ENCODE measurements around the gene FUT3. TPM values are rescaled to one million over a fixed set of nuclear protein-coding genes. Genes with fewer than 3 reads are reported as not detected.

The FUT3 gene
- total and polyA plus RNA-seq, 4 donors = 1.5 to 31.4 (median 18.2) TPM

- Histone ChIP-seq H3K9ac (ENCODE audit: insufficient read depth in 1 of 2, low read length in 2 of 2) (no peak overlapping the region), H3K9me3 (ENCODE audit: control insufficient read depth in 4 of 4, insufficient read depth in 3 of 4, low read length in 3 of 4) (no peaks in the 10 kb centered on the region), H3K4me1 (ENCODE audit: control insufficient read depth in 5 of 5, insufficient read depth in 5 of 5, low read length in 5 of 5) (peaks cover 0 to 3% (median under 1%) of the 10 kb centered on the region in 5 donors), H3K4me3 (no peak overlapping the region), H3K36me3 (ENCODE audit: control insufficient read depth in 4 of 4, insufficient read depth in 4 of 4, low read length in 4 of 4) (peaks cover 3 to 39% (median 10%) of the 10 kb centered on the region in 4 donors), H3K27me3 (ENCODE audit: control insufficient read depth in 3 of 3, insufficient read depth in 3 of 3, low read length in 2 of 3) (no peaks in the 10 kb centered on the region), H3K27ac (ENCODE audit: low read depth in 1 of 2, low read length in 1 of 2) (no peak overlapping the region)
- WGBS, 2 donors = 93 to 95% methylated on average over 29 to 30 of the region's 30 CpGs
- no peak for DNase-seq
- no peak for ATAC-seq (ENCODE audit: insufficient read depth, low FRiP score)
- no peak for TF ChIP-seq CTCF (IDR thresholded peaks at IDR 0.05; ENCODE audit: control extremely low read depth, extremely low read depth)
Observed at GRCh38 chr19:5897189-5897969, 46.1 kb upstream of the FUT3 start.

- 92 to 94% methylated on average over 29 of the region's 29 CpGs for WGBS, 2 donors
- Histone ChIP-seq H3K9ac (ENCODE audit: insufficient read depth in 1 of 2, low read length in 2 of 2) (no peak overlapping the region), H3K27me3 (ENCODE audit: control insufficient read depth in 3 of 3, insufficient read depth in 3 of 3, low read length in 2 of 3) (peaks cover 0 to 2% (median 0%) of the 10 kb centered on the region in 3 donors), H3K4me1 (ENCODE audit: control insufficient read depth in 5 of 5, insufficient read depth in 5 of 5, low read length in 5 of 5) (peaks cover 0 to 9% (median 5%) of the 10 kb centered on the region in 5 donors), H3K36me3 (ENCODE audit: control insufficient read depth in 4 of 4, insufficient read depth in 4 of 4, low read length in 4 of 4) (peaks cover 3 to 39% (median 10%) of the 10 kb centered on the region in 4 donors), H3K27ac (ENCODE audit: low read depth in 1 of 2, low read length in 1 of 2) (no peak overlapping the region), H3K4me3 (no peak overlapping the region), H3K9me3 (ENCODE audit: control insufficient read depth in 4 of 4, insufficient read depth in 3 of 4, low read length in 3 of 4) (no peaks in the 10 kb centered on the region)
- DNase-seq (no peak), ATAC-seq (ENCODE audit: insufficient read depth, low FRiP score) (no peak)
- no peak for TF ChIP-seq CTCF (IDR thresholded peaks at IDR 0.05; ENCODE audit: control extremely low read depth, extremely low read depth)
Observed at GRCh38 chr19:5896365-5897076, 45.3 kb upstream of the FUT3 start.

GRCh38 chr19:5895890-5896289 lies 44.6 kb upstream of the FUT3 start:
- no peaks in the 10 kb centered on the region for H3K9me3 ChIP-seq (ENCODE audit: control insufficient read depth in 4 of 4, insufficient read depth in 3 of 4, low read length in 3 of 4)
- H3K9ac ChIP-seq (ENCODE audit: insufficient read depth in 1 of 2, low read length in 2 of 2) = no peak overlapping the region
- peaks cover 0 to 9% (median 5%) of the 10 kb centered on the region in 5 donors for H3K4me1 ChIP-seq (ENCODE audit: control insufficient read depth in 5 of 5, insufficient read depth in 5 of 5, low read length in 5 of 5)
- ATAC-seq (ENCODE audit: insufficient read depth, low FRiP score) (no peak), DNase-seq (no peak)
- H3K27ac ChIP-seq (ENCODE audit: low read depth in 1 of 2, low read length in 1 of 2) = peak overlapping the region in 1 of 2 donors; percentile 78
- H3K27me3 ChIP-seq (ENCODE audit: control insufficient read depth in 3 of 3, insufficient read depth in 3 of 3, low read length in 2 of 3) = peaks cover 0 to 3% (median 0%) of the 10 kb centered on the region in 3 donors
- WGBS, 2 donors = 90 to 94% methylated on average over 8 of the region's 8 CpGs
- TF ChIP-seq CTCF (IDR thresholded peaks at IDR 0.05; ENCODE audit: control extremely low read depth, extremely low read depth) = no peak
- H3K36me3 ChIP-seq (ENCODE audit: control insufficient read depth in 4 of 4, insufficient read depth in 4 of 4, low read length in 4 of 4) = peaks cover 3 to 38% (median 9%) of the 10 kb centered on the region in 4 donors
- H3K4me3 ChIP-seq = no peak overlapping the region
